Measurements from ENCODE around the gene TNFRSF8.

The TNFRSF8 gene

GRCh38 chr1:12124693-12125421 is 61.8 kb downstream of the TNFRSF8 start:
- peak; percentile 85 for DNase-seq

GRCh38 chr1:12125422-12126355 is 62.6 kb downstream of the TNFRSF8 start:
- no peak for DNase-seq

GRCh38 chr1:12126781-12127180 is 63.7 kb downstream of the TNFRSF8 start:
- DNase-seq = no peak

DNA sequence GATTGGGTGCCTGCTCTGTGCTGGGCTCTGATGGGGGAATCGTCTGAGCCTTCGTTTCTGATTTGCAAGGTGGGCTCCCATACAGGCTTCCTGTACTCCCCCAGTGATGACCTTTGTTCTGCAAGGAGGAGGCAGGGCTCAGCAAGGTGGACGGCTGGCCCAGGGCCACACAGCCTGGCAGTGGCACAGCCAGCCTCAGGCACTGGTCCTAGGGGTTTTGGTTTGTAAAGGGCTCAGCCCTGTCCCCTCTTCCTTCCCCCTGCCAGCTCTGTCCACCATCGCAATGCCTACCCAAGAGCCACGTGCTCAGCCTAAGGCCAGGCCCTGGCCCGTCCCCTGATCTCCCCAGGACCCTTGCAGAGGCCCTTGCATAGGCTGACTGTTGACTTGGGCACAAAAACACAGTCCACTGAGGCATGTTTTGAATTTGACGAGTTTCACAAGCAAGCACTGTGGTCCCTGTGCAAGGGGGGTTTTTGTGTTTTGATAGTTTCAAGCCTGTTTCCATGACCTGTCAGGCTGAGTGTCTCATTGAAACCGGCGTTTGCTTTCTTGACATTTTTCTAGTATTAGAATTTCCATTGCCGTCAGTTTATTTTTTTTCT is 64.2 kb downstream of the TNFRSF8 start:
- DNase-seq = no peak

DNA sequence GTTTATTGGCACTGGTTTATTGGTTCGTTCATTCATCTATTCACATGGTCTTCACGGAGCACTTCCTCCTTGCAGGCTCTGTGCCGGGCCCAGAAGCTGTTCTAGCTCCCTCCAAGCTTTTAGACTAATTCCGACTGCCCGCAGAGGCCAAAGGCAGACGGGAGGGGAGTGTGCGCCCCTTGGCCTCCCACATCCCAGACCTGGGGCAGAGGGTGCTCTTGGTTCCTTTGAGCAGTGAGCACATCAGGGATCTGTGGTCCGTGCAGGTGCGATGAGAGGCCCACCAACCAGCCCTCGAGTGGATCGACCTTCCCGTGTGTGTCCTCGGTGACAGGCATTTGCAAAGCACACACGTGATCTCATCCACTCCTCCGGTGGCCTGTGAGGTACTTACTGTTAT is 65.0 kb downstream of the TNFRSF8 start:
- no peak for DNase-seq

DNA sequence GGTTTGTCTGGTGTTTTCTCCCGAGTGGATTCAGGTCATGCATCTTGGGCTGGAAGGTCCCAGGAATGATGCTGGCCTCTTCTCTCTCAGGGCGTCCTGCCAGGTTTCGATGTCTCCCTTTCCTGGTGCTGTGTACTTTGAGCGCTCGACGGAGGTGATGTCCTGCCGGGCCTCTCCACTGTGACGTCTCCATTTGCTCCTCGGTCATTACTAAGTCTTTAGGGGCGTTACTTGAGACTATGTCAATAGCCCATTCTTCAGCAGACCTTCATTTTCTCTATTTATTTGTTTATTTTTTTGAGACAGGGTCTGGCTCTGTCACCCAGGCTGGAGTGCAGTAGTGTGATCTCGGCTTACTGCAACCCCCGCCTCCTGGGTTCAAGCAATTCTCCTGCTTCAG is 66.5 kb downstream of the TNFRSF8 start:
- no peak for DNase-seq

DNA sequence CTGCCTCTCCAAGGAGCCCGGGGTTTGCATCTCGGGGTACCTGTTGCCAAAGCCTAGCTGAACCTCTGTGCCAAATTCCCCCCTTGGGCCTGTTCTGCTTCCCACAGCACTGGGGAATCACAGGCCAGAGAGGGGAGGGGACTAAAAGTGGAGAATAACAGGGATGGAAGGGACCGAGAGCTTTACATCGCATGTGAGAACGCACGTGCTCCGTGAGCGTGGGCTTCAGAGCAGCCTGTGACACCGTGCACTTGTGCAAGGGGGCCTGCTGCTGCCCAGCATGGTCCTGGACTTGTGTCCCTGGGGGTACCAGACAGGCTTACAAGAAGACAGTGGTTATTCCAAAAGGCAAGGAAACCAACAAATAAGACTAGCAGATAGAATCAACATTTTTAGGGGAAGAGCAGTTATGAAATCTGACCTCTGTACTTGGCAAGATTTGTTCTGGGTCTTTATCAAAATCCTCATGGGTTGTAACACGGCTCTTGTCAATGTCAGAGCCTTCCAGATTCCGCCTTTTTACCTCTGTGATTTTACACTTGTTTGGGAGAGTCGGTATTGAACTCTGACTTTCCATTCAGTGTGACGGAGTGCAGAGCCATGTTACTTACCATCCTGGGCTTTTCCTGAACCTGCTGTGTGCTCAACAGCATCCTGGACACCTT is 67.5 kb downstream of the TNFRSF8 start:
- no peak for DNase-seq

GRCh38 chr1:12132078-12132477 is 69.0 kb downstream of the TNFRSF8 start:
- DNase-seq = no peak

- DNase-seq = no peak
Observed at GRCh38 chr1:12134716-12135115, 71.6 kb downstream of the TNFRSF8 start.

DNA sequence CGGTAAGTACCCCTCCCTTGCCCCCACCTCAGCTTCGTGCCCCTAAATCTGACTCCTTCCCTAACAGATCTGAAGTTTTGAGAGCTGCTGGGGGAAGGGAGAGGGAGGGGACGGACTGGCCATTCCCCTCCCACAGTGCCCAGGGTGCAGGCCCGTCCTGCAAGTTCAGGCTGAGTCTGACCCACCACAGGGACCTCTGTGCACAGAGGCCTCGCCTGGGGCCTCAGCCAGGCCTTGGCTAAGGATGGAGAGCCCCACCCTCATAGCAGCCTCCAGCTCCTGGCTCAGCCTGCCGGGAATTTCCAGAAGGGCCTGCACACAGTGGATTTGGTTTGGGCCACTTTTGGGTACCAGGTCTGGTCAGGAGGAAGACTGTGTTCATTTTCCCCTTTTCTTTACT is 72.5 kb downstream of the TNFRSF8 start:
- no peak for DNase-seq

GRCh38 chr1:12136916-12137610 is 74.0 kb downstream of the TNFRSF8 start:
- DNase-seq = no peak

- DNase-seq = no peak
Observed at GRCh38 chr1:12138196-12139168, 75.4 kb downstream of the TNFRSF8 start.

DNA sequence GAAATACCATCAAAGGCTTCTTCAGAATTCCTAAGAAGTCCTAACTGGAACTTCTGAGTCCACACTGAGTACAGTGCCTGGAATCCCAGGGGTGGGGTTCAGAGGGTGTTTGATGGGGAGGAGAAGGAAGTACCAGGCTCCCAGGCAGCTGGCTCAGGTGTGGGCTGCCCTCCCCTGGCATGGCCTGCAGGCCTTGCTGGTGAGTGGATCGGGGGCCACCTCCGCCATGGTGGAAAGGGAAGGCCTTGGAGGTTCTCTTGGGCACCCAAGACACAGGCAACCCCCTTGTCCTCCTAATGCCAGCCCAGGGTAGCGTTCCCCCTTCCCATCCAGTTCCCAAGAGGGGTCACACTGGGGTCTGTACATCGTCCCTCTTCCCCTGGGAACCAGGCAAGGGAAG is 76.9 kb downstream of the TNFRSF8 start:
- no peak for DNase-seq

- no peak for DNase-seq
Observed at GRCh38 chr1:12140515-12141162, 77.5 kb downstream of the TNFRSF8 start.

- no peak for DNase-seq
Observed at GRCh38 chr1:12141163-12141850, 78.2 kb downstream of the TNFRSF8 start.

DNA sequence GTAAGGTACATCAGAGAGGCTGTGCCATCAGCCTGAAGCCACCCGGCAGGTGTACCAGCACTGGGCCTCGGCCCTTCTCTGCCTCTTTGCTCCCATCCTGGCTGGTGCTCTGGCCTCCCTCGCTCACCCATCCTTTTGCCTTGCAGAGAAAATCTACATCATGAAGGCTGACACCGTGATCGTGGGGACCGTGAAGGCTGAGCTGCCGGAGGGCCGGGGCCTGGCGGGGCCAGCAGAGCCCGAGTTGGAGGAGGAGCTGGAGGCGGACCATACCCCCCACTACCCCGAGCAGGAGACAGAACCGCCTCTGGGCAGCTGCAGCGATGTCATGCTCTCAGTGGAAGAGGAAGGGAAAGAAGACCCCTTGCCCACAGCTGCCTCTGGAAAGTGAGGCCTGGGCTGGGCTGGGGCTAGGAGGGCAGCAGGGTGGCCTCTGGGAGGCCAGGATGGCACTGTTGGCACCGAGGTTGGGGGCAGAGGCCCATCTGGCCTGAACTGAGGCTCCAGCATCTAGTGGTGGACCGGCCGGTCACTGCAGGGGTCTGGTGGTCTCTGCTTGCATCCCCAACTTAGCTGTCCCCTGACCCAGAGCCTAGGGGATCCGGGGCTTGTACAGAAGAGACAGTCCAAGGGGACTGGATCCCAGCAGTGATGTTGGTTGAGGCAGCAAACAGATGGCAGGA is 79.2 kb downstream of the TNFRSF8 start:
- no peak for DNase-seq

GRCh38 chr1:12142891-12143630 is 80.0 kb downstream of the TNFRSF8 start:
- no peak for DNase-seq

GRCh38 chr1:12143631-12144155 is 80.6 kb downstream of the TNFRSF8 start:
- DNase-seq = peak; percentile 43

Measured in activated T-cell treated with anti-CD3 and anti-CD28 coated beads, Interleukin-2, amount 50 U/mL, for 1 hour (primary cell).